Panc1 (cell line): ENCODE data around the gene ALG14. TPM values are rescaled to one million over a fixed set of nuclear protein-coding genes. Genes with fewer than 3 reads are reported as not detected.

Experiments
- ATAC-seq: fragments of 200-7000 bp; cut with Tn5 transposase; 2 replicates; pipeline ENCODE4 v1.9.1; 2020; ENCODE audit warnings: mild to moderate bottlenecking, moderate library complexity
- BruUV-seq: library from RNA; stranded (reverse); fragments of 400-500 nt; replicated peaks from 2 replicates; lab custom pipeline; 2021; lab: Mats Ljungman, UMichigan
- CTCF ChIA-PET: fragments of 300-600 bp; sonication (Branson Sonifier 250); formaldehyde crosslinking; loops from one replicate; lab custom pipeline; 2022; ENCODE audit warnings: antibody characterized with exemption; lab: Charles Lee
- POLR2A ChIA-PET: fragments of 300-600 bp; sonication (Branson Sonifier 250); formaldehyde crosslinking; loops from one replicate; lab custom pipeline; 2022; ENCODE audit warnings: antibody characterized with exemption; lab: Charles Lee
- DNase-seq: peaks from one replicate; pipeline ENCODE4 v3.0.0-alpha.2; 2010; ENCODE audit warnings: low read depth, low spot score
- H3K27ac ChIP-seq: 2 replicates; pipeline ENCODE4 v1.5.1; 2011; ENCODE audit warnings: mild to moderate bottlenecking, low read length, inconsistent platforms
- H3K27me3 ChIP-seq: fragments of 200-500 bp; sonication (Bioruptor generic); 2 replicates; pipeline ENCODE4 v1.6.0; 2014; ENCODE audit warnings: low read length, inconsistent platforms; ENCODE audit not compliant: control insufficient read depth, insufficient read depth
- H3K36me3 ChIP-seq: fragments of 200-500 bp; sonication (Bioruptor generic); 2 replicates; pipeline ENCODE4 v1.5.1; 2014; ENCODE audit warnings: inconsistent platforms, mild to moderate bottlenecking, low read length, moderate library complexity; ENCODE audit not compliant: control insufficient read depth, insufficient read depth
- H3K4me1 ChIP-seq: 2 replicates; pipeline ENCODE4 v1.5.1; 2011; ENCODE audit warnings: inconsistent platforms, mild to moderate bottlenecking, low read length, moderate library complexity; ENCODE audit not compliant: control insufficient read depth, insufficient read depth
- H3K4me3 ChIP-seq, 2 experiments: 2 replicates each; pipeline ENCODE4 v1.5.1; 2011 to 2012; ENCODE audit warnings: low read depth in 2 of 2, low read length in 2 of 2, mild to moderate bottlenecking in 2 of 2, inconsistent platforms in 1 of 2, moderate library complexity in 1 of 2
- H3K9me3 ChIP-seq: fragments of 200-500 bp; sonication (Bioruptor generic); 2 replicates; pipeline ENCODE4 v1.5.1; 2014; ENCODE audit warnings: low read depth, mild to moderate bottlenecking, inconsistent platforms, low read length, moderate library complexity; ENCODE audit not compliant: control insufficient read depth, insufficient read depth
- POLR2AphosphoS5 ChIP-seq: IDR thresholded peaks from 2 replicates; pipeline ENCODE4 v1.6.1; 2012; ENCODE audit warnings: mild to moderate bottlenecking, low read depth, low read length, moderate library complexity
- SIN3A ChIP-seq: IDR thresholded peaks from 2 replicates; pipeline ENCODE4 v1.6.1; 2012; ENCODE audit warnings: low read depth, mild to moderate bottlenecking, low read length, moderate library complexity, borderline replicate concordance; ENCODE audit not compliant: insufficient read depth
- TCF7L2 ChIP-seq: IDR thresholded peaks from 2 replicates; pipeline ENCODE4 v1.6.1; 2011; ENCODE audit warnings: mild to moderate bottlenecking, low read depth, low read length, inconsistent platforms
- in situ Hi-C: cut with HindIII; loops from 2 replicates; pipeline ENCODE4 v1.10.0; 2016; ENCODE audit warnings: low sequenced_read_pairs, low pct_unique_long_range_greater_than_20kb
- intact Hi-C: fragments of 100-400 bp; cut with micrococcal nuclease; formaldehyde crosslinking; loops from one replicate; pipeline ENCODE4 v1.10.0; 2022; ENCODE audit not compliant: unreplicated experiment
- total RNA-seq: library from RNA; stranded (reverse); gene quantifications from one replicate; pipeline ENCODE4 v1.2.1, GENCODE V29; 2021; ENCODE audit not compliant: unreplicated experiment
- TF ChIP-seq, protein P1 (sequence below): fragments of 450-650 bp; IDR thresholded peaks from 2 replicates; pipeline ENCODE4 v1.5.1; 2017; ENCODE audit warnings: mild to moderate bottlenecking
- TF ChIP-seq, protein P2 (sequence below), 2 experiments: IDR thresholded peaks; 2 replicates each; pipeline ENCODE4 v1.6.1; 2011 to 2012; ENCODE audit warnings: low read depth in 2 of 2, control low read depth in 1 of 2, low read length in 1 of 2, mild to moderate bottlenecking in 1 of 2, moderate library complexity in 1 of 2; ENCODE audit not compliant: insufficient read depth in 1 of 2

The ALG14 gene
- total RNA-seq, 1 experiment from 2014 or later: 4.1 TPM

DNA sequence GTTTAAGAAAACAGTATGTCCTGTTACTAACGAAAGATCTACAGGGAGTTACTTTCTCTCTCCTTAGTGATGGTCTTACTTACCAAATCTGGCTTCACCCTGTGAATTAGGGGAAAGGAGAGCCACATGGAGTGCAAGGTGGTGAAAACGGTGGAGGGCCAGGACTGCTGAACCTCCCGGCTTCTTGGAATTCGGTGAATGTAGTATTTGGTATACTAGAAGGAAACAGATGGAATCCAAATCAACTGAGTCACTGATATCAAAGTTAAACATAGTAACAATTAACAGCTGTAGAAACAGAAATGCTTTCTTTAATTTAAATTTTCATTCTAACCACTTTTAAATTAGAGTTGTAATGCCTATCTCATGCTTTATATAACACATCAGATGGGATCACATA lies 45.7 kb downstream of the ALG14 start:
- no peak overlapping the region for H3K27ac ChIP-seq
- no TSS peak for BruUV-seq
- intact Hi-C loops (no loop called here), in situ Hi-C loops (no loop called here)
- CTCF ChIA-PET: no interaction called here
- TF ChIP-seq SIN3A: no peak
- TF ChIP-seq TCF7L2: no peak
- TF ChIP-seq, protein P1, sequence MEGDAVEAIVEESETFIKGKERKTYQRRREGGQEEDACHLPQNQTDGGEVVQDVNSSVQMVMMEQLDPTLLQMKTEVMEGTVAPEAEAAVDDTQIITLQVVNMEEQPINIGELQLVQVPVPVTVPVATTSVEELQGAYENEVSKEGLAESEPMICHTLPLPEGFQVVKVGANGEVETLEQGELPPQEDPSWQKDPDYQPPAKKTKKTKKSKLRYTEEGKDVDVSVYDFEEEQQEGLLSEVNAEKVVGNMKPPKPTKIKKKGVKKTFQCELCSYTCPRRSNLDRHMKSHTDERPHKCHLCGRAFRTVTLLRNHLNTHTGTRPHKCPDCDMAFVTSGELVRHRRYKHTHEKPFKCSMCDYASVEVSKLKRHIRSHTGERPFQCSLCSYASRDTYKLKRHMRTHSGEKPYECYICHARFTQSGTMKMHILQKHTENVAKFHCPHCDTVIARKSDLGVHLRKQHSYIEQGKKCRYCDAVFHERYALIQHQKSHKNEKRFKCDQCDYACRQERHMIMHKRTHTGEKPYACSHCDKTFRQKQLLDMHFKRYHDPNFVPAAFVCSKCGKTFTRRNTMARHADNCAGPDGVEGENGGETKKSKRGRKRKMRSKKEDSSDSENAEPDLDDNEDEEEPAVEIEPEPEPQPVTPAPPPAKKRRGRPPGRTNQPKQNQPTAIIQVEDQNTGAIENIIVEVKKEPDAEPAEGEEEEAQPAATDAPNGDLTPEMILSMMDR: no peak
- TF ChIP-seq, protein P2, sequence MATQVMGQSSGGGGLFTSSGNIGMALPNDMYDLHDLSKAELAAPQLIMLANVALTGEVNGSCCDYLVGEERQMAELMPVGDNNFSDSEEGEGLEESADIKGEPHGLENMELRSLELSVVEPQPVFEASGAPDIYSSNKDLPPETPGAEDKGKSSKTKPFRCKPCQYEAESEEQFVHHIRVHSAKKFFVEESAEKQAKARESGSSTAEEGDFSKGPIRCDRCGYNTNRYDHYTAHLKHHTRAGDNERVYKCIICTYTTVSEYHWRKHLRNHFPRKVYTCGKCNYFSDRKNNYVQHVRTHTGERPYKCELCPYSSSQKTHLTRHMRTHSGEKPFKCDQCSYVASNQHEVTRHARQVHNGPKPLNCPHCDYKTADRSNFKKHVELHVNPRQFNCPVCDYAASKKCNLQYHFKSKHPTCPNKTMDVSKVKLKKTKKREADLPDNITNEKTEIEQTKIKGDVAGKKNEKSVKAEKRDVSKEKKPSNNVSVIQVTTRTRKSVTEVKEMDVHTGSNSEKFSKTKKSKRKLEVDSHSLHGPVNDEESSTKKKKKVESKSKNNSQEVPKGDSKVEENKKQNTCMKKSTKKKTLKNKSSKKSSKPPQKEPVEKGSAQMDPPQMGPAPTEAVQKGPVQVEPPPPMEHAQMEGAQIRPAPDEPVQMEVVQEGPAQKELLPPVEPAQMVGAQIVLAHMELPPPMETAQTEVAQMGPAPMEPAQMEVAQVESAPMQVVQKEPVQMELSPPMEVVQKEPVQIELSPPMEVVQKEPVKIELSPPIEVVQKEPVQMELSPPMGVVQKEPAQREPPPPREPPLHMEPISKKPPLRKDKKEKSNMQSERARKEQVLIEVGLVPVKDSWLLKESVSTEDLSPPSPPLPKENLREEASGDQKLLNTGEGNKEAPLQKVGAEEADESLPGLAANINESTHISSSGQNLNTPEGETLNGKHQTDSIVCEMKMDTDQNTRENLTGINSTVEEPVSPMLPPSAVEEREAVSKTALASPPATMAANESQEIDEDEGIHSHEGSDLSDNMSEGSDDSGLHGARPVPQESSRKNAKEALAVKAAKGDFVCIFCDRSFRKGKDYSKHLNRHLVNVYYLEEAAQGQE (IDR thresholded peaks at IDR 0.05; ENCODE audit: insufficient read depth in 1 of 2, low read depth in 2 of 2, low read length in 1 of 2): no peak
- TF ChIP-seq POLR2AphosphoS5: no peak
- no peak overlapping the region for H3K4me3 ChIP-seq
- ATAC-seq: no peak
- H3K4me1 ChIP-seq: no peaks in the 10 kb centered on the region
- DNase-seq: no peak
- no peaks in the 10 kb centered on the region for H3K9me3 ChIP-seq
- POLR2A ChIA-PET: no interaction called here
- no peaks in the 10 kb centered on the region for H3K36me3 ChIP-seq
- no peaks in the 10 kb centered on the region for H3K27me3 ChIP-seq

DNA sequence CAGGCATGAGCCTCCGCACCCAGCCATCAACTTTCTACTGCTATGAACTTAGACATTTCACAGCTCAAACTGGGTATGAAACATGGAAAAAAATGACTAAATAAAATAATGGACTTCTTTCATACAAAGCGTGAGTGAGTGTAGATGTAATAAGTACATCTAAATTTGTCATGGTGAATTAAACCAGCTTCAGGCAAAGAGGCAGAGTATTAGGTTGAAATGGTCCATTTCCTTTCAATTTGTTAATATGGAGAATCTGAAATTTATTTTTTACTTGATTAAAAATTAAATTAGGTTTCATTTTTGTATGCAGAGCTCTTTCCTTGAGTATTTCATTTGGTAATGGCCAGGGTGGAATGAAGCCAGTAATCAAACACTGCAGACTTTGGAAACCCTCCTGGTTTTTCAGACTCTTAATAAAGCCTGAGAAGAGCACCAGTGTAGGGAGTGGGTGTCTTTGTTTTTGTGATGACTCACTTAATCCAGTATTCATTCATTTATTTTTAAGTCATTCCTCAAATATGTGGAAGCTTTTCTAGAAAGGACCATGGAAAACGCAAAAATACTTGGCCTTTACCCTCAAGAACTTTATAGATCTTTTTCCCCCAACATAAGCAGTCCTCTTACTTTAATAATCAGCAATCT lies 49.2 kb downstream of the ALG14 start:
- DNase-seq: no peak
- Histone ChIP-seq H3K27ac (no peak overlapping the region), H3K9me3 (no peaks in the 10 kb centered on the region), H3K27me3 (no peaks in the 10 kb centered on the region), H3K36me3 (no peaks in the 10 kb centered on the region), H3K4me1 (no peaks in the 10 kb centered on the region), H3K4me3 (no peak overlapping the region)
- no peak for ATAC-seq
- TF ChIP-seq, protein P2 (IDR thresholded peaks at IDR 0.05; ENCODE audit: insufficient read depth in 1 of 2, low read depth in 2 of 2, low read length in 1 of 2): no peak
- TF ChIP-seq TCF7L2 (no peak), POLR2AphosphoS5 (no peak), SIN3A (no peak)
- TF ChIP-seq, protein P1: no peak
- intact Hi-C loops (no loop called here), in situ Hi-C loops (no loop called here)
- ChIA-PET CTCF (no interaction called here), POLR2A (no interaction called here)
- no TSS peak for BruUV-seq
